Activated CD8-positive, alpha-beta memory T cell treated with anti-CD3 and anti-CD28 coated beads for 36 hours (primary cell): ENCODE results near the gene GRM5. TPM values are rescaled to one million over a fixed set of nuclear protein-coding genes. Genes with fewer than 3 reads are reported as not detected.

ENCODE experiments used
- CTCF ChIA-PET: fragments of 350-600 bp; sonication (Branson Sonifier 250); formaldehyde crosslinking; loops from one replicate; lab custom pipeline; 2021; ENCODE audit warnings: antibody characterized with exemption; lab: Charles Lee
- POLR2A ChIA-PET: fragments of 350-600 bp; sonication (Branson Sonifier 250); formaldehyde crosslinking; loops from one replicate; lab custom pipeline; 2021; ENCODE audit warnings: antibody characterized with exemption; lab: Charles Lee
- total RNA-seq, 2 experiments: library from RNA; stranded (reverse); gene quantifications; one replicate each; pipeline ENCODE4 v1.2.3, GENCODE V29; 2021

Gene GRM5
- total RNA-seq, 2 experiments from 2014 or later: not detected

- POLR2A ChIA-PET: no interaction called here
- CTCF ChIA-PET: interaction anchor here (0.9 kb wide), 1 partner anchor 130 kb away, joined by 3 read pairs; no protein-coding TSS in a partner anchor
These were observed 421.1 kb downstream of the GRM5 start for GRCh38 chr11:88644724-88645123.

- ChIA-PET CTCF (no interaction called here), POLR2A (no interaction called here)
These were observed 433.6 kb downstream of the GRM5 start for GRCh38 chr11:88632163-88632562.

DNA sequence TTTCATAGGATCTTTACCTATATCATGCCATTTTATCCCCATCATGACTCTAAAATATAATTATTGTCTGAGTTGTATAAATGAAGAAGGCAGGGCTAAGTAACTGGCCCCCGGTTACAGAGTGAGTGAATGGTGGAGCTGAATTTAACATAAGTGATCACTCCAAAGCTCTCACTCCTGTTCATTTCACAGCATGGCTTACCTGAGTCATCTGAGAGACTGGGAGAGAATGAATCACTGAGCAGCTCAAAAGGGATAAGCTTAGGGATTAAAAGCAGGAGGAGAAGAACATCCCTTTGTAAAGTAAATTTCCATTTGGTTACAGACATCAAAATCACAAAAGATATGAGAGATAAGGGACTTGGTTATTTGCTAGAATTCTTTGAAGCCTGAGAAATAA is 434.3 kb downstream of the GRM5 start:
- CTCF ChIA-PET: no interaction called here
- POLR2A ChIA-PET: no interaction called here

GRCh38 chr11:88629496-88629895 is 436.3 kb downstream of the GRM5 start:
- ChIA-PET POLR2A (no interaction called here), CTCF (interaction anchor here (0.5 kb wide), 1 partner anchor 13 kb away, joined by 3 read pairs; no protein-coding TSS in a partner anchor)

- CTCF ChIA-PET: no interaction called here
- POLR2A ChIA-PET: no interaction called here
These were observed 439.6 kb downstream of the GRM5 start for GRCh38 chr11:88626216-88626615.

GRCh38 chr11:88623531-88623930 is 442.3 kb downstream of the GRM5 start:
- POLR2A ChIA-PET: no interaction called here
- CTCF ChIA-PET: no interaction called here

GRCh38 chr11:88620568-88621130 is 445.1 kb downstream of the GRM5 start:
- CTCF ChIA-PET: no interaction called here
- POLR2A ChIA-PET: no interaction called here

- CTCF ChIA-PET: no interaction called here
- POLR2A ChIA-PET: no interaction called here
These were observed 446.0 kb downstream of the GRM5 start for GRCh38 chr11:88619656-88620385.

DNA sequence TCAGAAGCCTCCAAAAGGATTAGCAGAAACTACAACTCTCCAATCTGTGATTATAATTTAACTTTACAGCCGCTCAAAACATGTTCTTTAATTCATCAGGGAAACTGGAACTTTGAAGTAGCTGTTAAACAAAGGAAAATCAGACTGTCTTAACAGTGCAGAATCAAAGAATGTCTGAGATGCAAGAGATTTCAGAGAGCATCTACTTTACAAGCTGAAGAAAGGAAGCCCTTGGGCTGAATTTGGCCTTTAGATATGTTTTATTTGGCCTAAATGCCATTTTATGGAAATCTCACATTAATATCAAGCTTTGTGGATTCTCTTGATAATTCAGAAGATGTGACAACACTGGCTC is 446.7 kb downstream of the GRM5 start:
- ChIA-PET CTCF (no interaction called here), POLR2A (no interaction called here)

DNA sequence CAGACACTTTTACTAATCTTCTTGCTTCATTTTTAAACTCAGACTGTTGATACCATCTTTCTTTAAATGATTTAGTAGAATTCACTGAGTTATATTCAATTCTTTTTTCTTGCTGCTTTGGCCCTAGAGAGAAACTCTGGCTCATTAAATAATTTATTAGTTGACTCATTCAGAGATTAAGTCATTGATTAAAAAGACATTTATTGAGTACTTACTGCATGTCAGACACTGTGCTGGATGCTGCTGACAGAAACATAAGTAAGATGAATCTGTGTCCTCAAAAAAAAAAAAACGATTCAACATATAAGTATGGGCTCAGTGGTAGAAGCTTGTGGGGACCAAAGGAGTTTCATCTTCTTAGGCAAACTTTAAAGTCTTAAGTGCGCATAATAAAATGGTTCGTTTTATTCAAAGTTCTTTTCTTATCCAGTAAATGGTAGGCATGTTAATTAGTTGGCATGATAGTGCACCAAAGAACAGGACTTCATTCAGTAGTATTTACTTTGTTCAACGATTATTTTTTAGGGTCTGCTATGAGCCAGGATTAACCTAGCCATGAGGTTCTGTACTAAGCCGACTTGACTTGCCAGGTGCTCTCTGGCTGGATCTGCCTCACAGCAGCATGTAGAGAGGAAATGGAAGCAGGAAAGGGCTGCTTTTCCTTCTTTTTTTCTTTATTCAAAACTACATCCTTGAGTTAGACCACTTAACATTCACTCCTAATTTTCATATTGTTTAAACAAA is 447.3 kb downstream of the GRM5 start:
- CTCF ChIA-PET: no interaction called here
- POLR2A ChIA-PET: no interaction called here

DNA sequence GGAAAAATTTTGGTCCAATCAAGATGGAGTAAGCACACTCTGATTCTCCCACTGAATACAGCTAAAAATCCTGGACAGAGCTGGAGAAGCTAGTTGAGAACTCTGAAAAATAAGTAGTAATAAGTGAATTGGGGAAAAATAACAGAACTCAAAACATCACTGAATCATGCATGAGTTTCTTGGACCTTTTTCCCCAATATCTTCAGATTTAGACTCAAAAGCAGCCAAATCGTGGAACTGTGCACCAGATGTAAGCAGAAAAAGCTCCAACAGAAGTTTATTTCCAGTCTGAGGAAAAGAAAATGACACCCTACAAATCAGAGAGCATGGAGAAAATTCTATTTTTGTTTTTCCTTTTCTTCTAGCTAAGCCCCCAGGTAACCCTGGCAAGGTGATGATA is 448.6 kb downstream of the GRM5 start:
- CTCF ChIA-PET: no interaction called here
- POLR2A ChIA-PET: no interaction called here

DNA sequence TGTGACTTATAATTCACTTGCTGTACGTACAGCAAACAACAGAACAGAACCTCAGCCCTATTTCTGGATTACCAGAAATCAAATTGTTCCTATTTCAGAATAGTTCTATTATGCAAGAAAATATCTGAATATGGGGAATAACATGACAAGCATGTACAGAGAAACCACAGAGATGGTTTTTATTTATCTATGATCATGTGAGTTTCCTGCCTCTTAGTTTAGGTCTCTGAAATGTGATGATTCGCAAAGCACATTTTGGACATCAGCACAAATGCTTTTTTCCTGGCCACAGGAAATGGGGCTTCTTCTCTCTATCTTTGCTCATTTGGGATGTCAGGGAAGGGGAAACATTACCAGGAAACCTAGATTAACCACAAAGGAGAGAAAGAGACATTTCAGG is 461.5 kb downstream of the GRM5 start:
- ChIA-PET CTCF (no interaction called here), POLR2A (no interaction called here)

DNA sequence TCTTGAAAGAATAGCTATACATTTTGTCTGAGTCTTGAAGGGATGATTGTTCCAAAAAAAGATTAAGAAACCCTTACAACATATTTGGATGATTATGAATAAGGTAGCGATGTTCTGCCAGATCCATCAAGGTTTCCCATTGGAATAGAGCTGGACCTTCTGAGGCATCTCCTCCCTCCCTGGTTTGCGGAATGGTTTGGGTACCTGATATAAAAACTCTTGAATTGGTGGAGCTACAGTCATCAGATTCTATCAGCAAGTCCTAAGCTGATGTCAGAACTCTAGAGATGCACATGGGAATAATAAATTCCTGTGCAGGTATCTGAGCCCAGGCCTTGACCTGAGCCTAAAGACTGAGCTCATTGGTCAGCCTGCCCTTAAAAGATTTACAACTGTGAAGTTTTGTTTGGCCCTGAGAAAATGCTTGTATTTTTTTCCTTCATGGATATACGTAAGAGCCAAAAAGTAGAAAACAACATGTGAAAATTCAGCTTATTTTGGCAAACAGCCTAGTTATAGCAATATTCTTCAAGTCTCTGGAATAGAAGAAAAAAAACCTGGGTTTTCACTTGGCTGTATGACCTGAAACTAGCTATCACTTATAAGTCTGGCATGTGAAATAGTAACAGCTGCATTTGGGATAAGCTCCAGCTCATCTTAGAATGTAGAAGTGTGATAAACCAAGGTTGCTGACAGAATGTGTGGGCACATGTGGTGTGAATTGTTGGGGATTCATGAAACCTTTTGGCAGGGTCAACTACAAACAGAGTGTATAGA is 462.5 kb downstream of the GRM5 start:
- POLR2A ChIA-PET: no interaction called here

DNA sequence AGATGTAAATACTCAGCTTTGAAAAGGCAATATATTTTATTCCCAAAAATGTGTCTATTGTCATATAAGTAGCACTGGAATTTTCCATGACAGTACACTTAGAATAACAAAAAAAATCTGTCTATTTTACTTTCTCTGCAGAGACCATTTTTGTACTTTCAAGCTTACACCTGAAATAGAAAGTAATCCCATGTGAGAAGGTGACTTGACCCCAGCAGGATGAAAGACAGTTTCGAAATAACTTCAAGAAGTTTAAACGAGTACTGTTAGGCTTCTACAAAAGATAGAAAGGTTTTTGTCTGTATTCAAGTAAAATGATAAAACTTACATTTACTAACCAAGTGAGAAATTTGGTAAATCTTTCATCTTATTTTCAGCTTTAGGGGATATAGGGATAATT is 468.4 kb downstream of the GRM5 start:
- ChIA-PET CTCF (no interaction called here), POLR2A (interaction anchor here (0.6 kb wide), 1 partner anchor 381 kb away, joined by 4 read pairs; no protein-coding TSS in a partner anchor)

More for the DNA sequence above, 462.5 kb downstream of the GRM5 start:
- CTCF ChIA-PET: no interaction called here

DNA sequence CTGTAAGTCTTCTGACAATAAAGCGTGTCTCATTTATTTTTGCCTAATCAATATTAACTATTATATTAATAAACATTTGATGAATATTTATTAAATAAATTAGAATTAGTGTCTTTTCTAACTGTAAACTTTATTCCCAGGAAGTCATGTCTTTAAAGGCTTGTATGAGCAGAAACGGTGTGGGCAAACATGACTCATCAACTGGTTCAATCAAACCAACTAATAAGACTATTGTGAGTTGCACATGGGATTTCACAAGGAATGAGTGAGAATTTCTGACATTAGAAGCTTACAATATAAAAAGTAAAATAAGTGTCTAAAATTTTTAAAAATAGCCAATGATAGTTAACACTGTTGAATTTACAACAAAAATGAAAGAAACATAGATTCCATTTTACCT is 469.0 kb downstream of the GRM5 start:
- POLR2A ChIA-PET: interaction anchor here (0.6 kb wide), 1 partner anchor 381 kb away, joined by 4 read pairs; no protein-coding TSS in a partner anchor

GRCh38 chr11:88594274-88594950 is 471.4 kb downstream of the GRM5 start:
- ChIA-PET POLR2A (no interaction called here), CTCF (no interaction called here)

More for the DNA sequence above, 469.0 kb downstream of the GRM5 start:
- CTCF ChIA-PET: no interaction called here

DNA sequence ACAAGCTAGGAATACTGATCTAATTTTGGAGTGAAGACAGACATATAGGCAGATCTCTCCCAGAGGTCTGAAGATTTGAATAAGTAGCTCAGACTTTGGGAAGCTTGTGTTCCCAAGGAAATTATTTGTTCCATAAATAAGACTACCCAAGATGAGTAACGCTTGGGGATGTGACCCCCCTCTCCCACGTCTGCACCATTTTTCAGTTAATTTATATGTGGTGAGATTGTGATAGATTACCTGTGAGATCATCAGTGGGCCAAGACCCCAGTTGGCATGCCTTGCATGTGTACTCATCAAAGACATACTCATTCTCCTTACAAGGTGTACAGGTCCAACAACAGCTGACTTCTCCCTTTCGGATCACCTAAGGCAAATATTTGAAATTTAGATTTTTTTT is 475.4 kb downstream of the GRM5 start:
- POLR2A ChIA-PET: no interaction called here
- CTCF ChIA-PET: no interaction called here

- ChIA-PET POLR2A (no interaction called here), CTCF (no interaction called here)
These were observed 482.5 kb downstream of the GRM5 start for GRCh38 chr11:88583251-88583650.

DNA sequence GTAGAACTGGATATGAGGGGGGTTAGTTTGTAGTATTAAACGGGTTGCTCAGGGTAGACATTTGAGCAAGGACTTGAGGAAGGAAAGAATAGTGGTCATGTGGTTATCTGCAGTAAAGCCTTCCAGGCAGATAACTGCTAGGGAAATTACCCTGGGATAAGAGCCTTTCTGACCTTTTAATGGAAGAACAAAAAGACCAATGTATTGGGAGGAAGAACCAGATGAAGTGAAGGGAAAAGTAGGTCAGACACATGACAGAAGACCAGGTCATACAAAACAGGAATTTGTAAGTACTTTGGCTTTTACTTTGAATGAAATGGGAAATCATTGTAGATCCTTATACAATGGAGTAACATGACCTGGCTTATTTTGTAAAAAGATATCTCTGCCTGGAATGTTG is 486.3 kb downstream of the GRM5 start:
- ChIA-PET POLR2A (no interaction called here), CTCF (no interaction called here)
